HCT116 (cell line): ENCODE data around the gene G3BP1. TPM values are rescaled to one million over a fixed set of nuclear protein-coding genes. Genes with fewer than 3 reads are reported as not detected.

Source experiments
- ATAC-seq: fragments of 200-7000 bp; cut with Tn5 transposase; 2 replicates; pipeline ENCODE4 v1.9.1; 2020; ENCODE audit warnings: mild to moderate bottlenecking, moderate library complexity
- BruUV-seq: library from RNA; stranded (reverse); fragments of 400-500 nt; replicated peaks from 2 replicates; lab custom pipeline; 2021; lab: Mats Ljungman, UMichigan
- CTCF ChIA-PET: fragments of 300-600 bp; sonication (Branson Sonifier 250); formaldehyde crosslinking; loops from one replicate; lab custom pipeline; 2021; ENCODE audit warnings: antibody characterized with exemption; lab: Charles Lee
- POLR2A ChIA-PET: fragments of 300-600, 350-600 bp; sonication (Branson Sonifier 250); formaldehyde crosslinking; loops from one replicate; lab custom pipeline; 2021; ENCODE audit warnings: antibody characterized with exemption; lab: Charles Lee
- RAD21 ChIA-PET, 2 experiments: fragments of 300-600 bp; sonication (Branson Sonifier 250); formaldehyde crosslinking; loops; one replicate each; lab custom pipeline; 2023; ENCODE audit warnings: low total read pairs in 2 of 2; ENCODE audit not compliant: uncharacterized antibody in 2 of 2, unreplicated experiment in 2 of 2, low non-redundant PET in 1 of 2; lab: Charles Lee
- DNase-seq: peaks from one replicate; pipeline ENCODE4 v3.0.0-alpha.2; 2010; ENCODE audit warnings: low read depth, low spot score
- H2AFZ ChIP-seq: fragments of 200-600 bp; shearing (Covaris generic), sonication (generic); 2 replicates; pipeline ENCODE4 v1.6.1; 2017; ENCODE audit warnings: low read depth, mixed run types, mixed read lengths, antibody characterized with exemption, low read length; ENCODE audit not compliant: poor library complexity, severe bottlenecking
- H3K27ac ChIP-seq: 2 replicates; pipeline ENCODE4 v1.5.1; 2012; ENCODE audit warnings: low read depth, low read length
- H3K27me3 ChIP-seq: fragments of 200-600 bp; sonication (generic); 2 replicates; pipeline ENCODE4 v1.6.1; 2016; ENCODE audit warnings: mixed run types, low read length, mixed read lengths; ENCODE audit not compliant: insufficient read depth
- H3K36me3 ChIP-seq, 2 experiments: fragments of 200-500 bp in 1 of 2; fragments of 200-600 bp in 1 of 2; sonication (Bioruptor generic) in 1 of 2; sonication (generic) in 1 of 2; 2 replicates each; pipeline versions ENCODE4 v1.5.1 to v1.6.1; 2014 to 2016; ENCODE audit warnings: low read length in 2 of 2, inconsistent platforms in 1 of 2, mixed read lengths in 1 of 2, mixed run types in 1 of 2; ENCODE audit not compliant: insufficient read depth in 2 of 2, control insufficient read depth in 1 of 2
- H3K4me1 ChIP-seq, 2 experiments: fragments of 200-600 bp in 1 of 2; sonication (generic) in 1 of 2; 2 replicates each; pipeline versions ENCODE4 v1.5.1 to v1.6.1; 2012 to 2017; ENCODE audit warnings: low read length in 2 of 2, inconsistent platforms in 1 of 2, mild to moderate bottlenecking in 1 of 2, mixed read lengths in 1 of 2, mixed run types in 1 of 2, moderate library complexity in 1 of 2; ENCODE audit not compliant: insufficient read depth in 2 of 2, control insufficient read depth in 1 of 2
- H3K4me2 ChIP-seq: fragments of 200-600 bp; sonication (generic); 2 replicates; pipeline ENCODE4 v1.6.1; 2017; ENCODE audit warnings: mixed run types, low read length, mixed read lengths
- H3K4me3 ChIP-seq, 2 experiments: fragments of 200-600 bp in 1 of 2; sonication (generic) in 1 of 2; replicated peaks in 1 of 2; 2 replicates each; pipeline ENCODE4 v1.5.1; 2011 to 2016; ENCODE audit warnings: low read length in 2 of 2, control low read depth in 1 of 2, low read depth in 1 of 2, mild to moderate bottlenecking in 1 of 2, mixed read lengths in 1 of 2, mixed run types in 1 of 2
- H3K79me2 ChIP-seq: fragments of 200-600 bp; sonication (generic); 2 replicates; pipeline ENCODE4 v1.6.1; 2017; ENCODE audit warnings: mild to moderate bottlenecking, mixed run types, low read length, moderate library complexity, mixed read lengths; ENCODE audit not compliant: insufficient read depth
- H3K9ac ChIP-seq: fragments of 200-600 bp; sonication (generic); 2 replicates; pipeline ENCODE4 v1.6.1; 2016; ENCODE audit warnings: low read length, mixed read lengths
- H3K9me2 ChIP-seq: fragments of 200-600 bp; sonication (generic), shearing (Covaris generic); 2 replicates; pipeline ENCODE4 v1.6.1; 2017; ENCODE audit warnings: mixed run types, mild to moderate bottlenecking, moderate library complexity; ENCODE audit not compliant: insufficient read depth
- H3K9me3 ChIP-seq, 2 experiments: fragments of 200-500 bp in 1 of 2; fragments of 200-600 bp in 1 of 2; sonication (Bioruptor generic) in 1 of 2; sonication (generic) in 1 of 2; 2 replicates each; pipeline ENCODE4 v1.6.1; 2014 to 2017; ENCODE audit warnings: low read length in 2 of 2, mixed read lengths in 2 of 2, inconsistent platforms in 1 of 2, low read depth in 1 of 2, mild to moderate bottlenecking in 1 of 2, mixed run types in 1 of 2, moderate library complexity in 1 of 2; ENCODE audit not compliant: control insufficient read depth in 1 of 2, insufficient read depth in 1 of 2
- H4K20me1 ChIP-seq: fragments of 200-600 bp; sonication (generic), shearing (Covaris generic); 2 replicates; pipeline ENCODE4 v1.6.1; 2017; ENCODE audit warnings: mixed run types, mild to moderate bottlenecking, moderate library complexity; ENCODE audit not compliant: insufficient read depth
- CEBPB ChIP-seq: IDR thresholded peaks from 2 replicates; pipeline ENCODE4 v1.6.1; 2012; ENCODE audit warnings: low read depth
- EGR1 ChIP-seq: IDR thresholded peaks from 2 replicates; pipeline ENCODE4 v1.6.1; 2012; ENCODE audit warnings: low read depth
- ELF1 ChIP-seq: IDR thresholded peaks from 2 replicates; pipeline ENCODE4 v1.6.1; 2012; ENCODE audit warnings: low read depth, borderline replicate concordance
- EZH2 ChIP-seq: fragments of 200-600 bp; sonication (generic); IDR thresholded peaks from 2 replicates; pipeline ENCODE4 v1.6.1; 2017; ENCODE audit warnings: antibody characterized with exemption, mixed run types
- JUND ChIP-seq: IDR thresholded peaks from 2 replicates; pipeline ENCODE4 v1.6.1; 2012
- POLR2AphosphoS5 ChIP-seq: IDR thresholded peaks from 2 replicates; pipeline ENCODE4 v1.6.1; 2011; ENCODE audit warnings: mild to moderate bottlenecking, low read depth, low read length, moderate library complexity
- RAD21 ChIP-seq: IDR thresholded peaks from 2 replicates; pipeline ENCODE4 v1.6.1; 2012; ENCODE audit warnings: low read depth, mild to moderate bottlenecking
- SIN3A ChIP-seq: IDR thresholded peaks from 2 replicates; pipeline ENCODE4 v1.6.1; 2012; ENCODE audit warnings: low read depth
- SP1 ChIP-seq: IDR thresholded peaks from 2 replicates; pipeline ENCODE4 v1.6.1; 2012; ENCODE audit warnings: low read depth
- SRF ChIP-seq: IDR thresholded peaks from 2 replicates; pipeline ENCODE4 v1.6.1; 2012; ENCODE audit warnings: low read depth
- TCF7L2 ChIP-seq: IDR thresholded peaks from 2 replicates; pipeline ENCODE4 v1.7.0; 2011; ENCODE audit warnings: borderline replicate concordance, inconsistent platforms; ENCODE audit not compliant: insufficient read depth, insufficient read length; ENCODE audit errors: extremely low read depth
- YY1 ChIP-seq: IDR thresholded peaks from 2 replicates; pipeline ENCODE4 v1.6.1; 2011; ENCODE audit warnings: low read length, low read depth, moderate library complexity, mild to moderate bottlenecking; ENCODE audit not compliant: insufficient replicate concordance; ENCODE audit errors: extremely low read depth
- ZFX ChIP-seq: fragments of 450-650 bp; IDR thresholded peaks from 2 replicates; pipeline ENCODE4 v1.6.1; 2017
- intact Hi-C: fragments of 100-400 bp; cut with micrococcal nuclease; formaldehyde crosslinking; loops from 2 replicates; pipeline ENCODE4 v1.10.0; 2022
- total RNA-seq: library from RNA; stranded (reverse); gene quantifications from one replicate; pipeline ENCODE4 v1.2.1, GENCODE V29; 2021; ENCODE audit not compliant: unreplicated experiment
- TF ChIP-seq, protein P1 (sequence below): IDR thresholded peaks from 2 replicates; pipeline ENCODE4 v1.6.1; 2012
- TF ChIP-seq, protein P2 (sequence below): IDR thresholded peaks from 2 replicates; pipeline ENCODE4 v1.6.1; 2012; ENCODE audit warnings: low read depth
- TF ChIP-seq, protein P3 (sequence below): IDR thresholded peaks from 2 replicates; pipeline ENCODE4 v1.6.1; 2011; ENCODE audit warnings: mild to moderate bottlenecking, low read length, moderate library complexity; ENCODE audit not compliant: insufficient replicate concordance; ENCODE audit errors: extremely low read depth
- TF ChIP-seq, protein P4 (sequence below): IDR thresholded peaks from 2 replicates; pipeline ENCODE4 v1.6.1; 2012

The G3BP1 gene
- total RNA-seq, 1 experiment from 2014 or later = 296 TPM

DNA sequence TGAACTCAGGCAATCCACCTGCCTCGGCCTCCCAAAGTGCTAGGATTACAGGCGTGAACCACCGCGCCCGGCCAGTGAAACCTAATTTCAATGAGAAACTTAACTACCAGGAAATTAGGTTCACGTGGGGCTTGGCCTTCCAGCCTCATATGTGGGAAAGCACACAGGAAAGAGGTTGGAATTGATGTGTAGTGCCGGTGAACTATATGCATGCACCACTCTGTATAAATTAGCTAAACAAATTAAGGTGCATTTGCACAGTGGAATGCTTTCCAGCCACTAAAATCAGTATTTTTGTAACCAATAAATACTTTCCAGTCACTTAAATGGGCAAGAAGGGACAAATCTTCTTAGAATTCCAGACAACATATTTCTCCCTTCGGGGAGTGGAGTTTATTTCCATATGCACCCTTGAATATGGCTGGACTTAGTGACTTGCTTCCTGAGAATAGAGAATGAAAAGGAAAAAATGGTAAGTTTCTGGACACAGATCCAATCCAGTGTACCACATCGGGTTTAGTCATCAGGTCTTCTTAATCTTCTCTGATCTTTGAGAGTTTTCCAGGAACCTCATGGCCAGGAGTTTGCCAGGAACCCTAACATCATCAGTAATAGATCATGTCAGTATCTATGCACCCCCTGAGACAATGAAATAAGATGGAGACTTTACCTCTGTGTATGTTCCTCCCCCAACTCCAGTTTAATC lies 38.2 kb upstream of the G3BP1 start:
- TF ChIP-seq, protein P1, sequence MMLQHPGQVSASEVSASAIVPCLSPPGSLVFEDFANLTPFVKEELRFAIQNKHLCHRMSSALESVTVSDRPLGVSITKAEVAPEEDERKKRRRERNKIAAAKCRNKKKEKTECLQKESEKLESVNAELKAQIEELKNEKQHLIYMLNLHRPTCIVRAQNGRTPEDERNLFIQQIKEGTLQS = no peak
- TF ChIP-seq EGR1 = no peak
- TF ChIP-seq SRF = no peak
- no peak for TF ChIP-seq SIN3A
- no peak for TF ChIP-seq JUND
- TF ChIP-seq TCF7L2 = no peak
- TF ChIP-seq, protein P2, sequence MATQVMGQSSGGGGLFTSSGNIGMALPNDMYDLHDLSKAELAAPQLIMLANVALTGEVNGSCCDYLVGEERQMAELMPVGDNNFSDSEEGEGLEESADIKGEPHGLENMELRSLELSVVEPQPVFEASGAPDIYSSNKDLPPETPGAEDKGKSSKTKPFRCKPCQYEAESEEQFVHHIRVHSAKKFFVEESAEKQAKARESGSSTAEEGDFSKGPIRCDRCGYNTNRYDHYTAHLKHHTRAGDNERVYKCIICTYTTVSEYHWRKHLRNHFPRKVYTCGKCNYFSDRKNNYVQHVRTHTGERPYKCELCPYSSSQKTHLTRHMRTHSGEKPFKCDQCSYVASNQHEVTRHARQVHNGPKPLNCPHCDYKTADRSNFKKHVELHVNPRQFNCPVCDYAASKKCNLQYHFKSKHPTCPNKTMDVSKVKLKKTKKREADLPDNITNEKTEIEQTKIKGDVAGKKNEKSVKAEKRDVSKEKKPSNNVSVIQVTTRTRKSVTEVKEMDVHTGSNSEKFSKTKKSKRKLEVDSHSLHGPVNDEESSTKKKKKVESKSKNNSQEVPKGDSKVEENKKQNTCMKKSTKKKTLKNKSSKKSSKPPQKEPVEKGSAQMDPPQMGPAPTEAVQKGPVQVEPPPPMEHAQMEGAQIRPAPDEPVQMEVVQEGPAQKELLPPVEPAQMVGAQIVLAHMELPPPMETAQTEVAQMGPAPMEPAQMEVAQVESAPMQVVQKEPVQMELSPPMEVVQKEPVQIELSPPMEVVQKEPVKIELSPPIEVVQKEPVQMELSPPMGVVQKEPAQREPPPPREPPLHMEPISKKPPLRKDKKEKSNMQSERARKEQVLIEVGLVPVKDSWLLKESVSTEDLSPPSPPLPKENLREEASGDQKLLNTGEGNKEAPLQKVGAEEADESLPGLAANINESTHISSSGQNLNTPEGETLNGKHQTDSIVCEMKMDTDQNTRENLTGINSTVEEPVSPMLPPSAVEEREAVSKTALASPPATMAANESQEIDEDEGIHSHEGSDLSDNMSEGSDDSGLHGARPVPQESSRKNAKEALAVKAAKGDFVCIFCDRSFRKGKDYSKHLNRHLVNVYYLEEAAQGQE = no peak
- no peak for TF ChIP-seq CEBPB
- TF ChIP-seq SP1 = no peak
- TF ChIP-seq YY1 = no peak
- TF ChIP-seq ZFX = no peak
- TF ChIP-seq RAD21 = no peak
- TF ChIP-seq, protein P3, sequence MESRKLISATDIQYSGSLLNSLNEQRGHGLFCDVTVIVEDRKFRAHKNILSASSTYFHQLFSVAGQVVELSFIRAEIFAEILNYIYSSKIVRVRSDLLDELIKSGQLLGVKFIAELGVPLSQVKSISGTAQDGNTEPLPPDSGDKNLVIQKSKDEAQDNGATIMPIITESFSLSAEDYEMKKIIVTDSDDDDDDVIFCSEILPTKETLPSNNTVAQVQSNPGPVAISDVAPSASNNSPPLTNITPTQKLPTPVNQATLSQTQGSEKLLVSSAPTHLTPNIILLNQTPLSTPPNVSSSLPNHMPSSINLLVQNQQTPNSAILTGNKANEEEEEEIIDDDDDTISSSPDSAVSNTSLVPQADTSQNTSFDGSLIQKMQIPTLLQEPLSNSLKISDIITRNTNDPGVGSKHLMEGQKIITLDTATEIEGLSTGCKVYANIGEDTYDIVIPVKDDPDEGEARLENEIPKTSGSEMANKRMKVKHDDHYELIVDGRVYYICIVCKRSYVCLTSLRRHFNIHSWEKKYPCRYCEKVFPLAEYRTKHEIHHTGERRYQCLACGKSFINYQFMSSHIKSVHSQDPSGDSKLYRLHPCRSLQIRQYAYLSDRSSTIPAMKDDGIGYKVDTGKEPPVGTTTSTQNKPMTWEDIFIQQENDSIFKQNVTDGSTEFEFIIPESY = no peak
- TF ChIP-seq EZH2 = no peak
- no peak for TF ChIP-seq POLR2AphosphoS5
- no peak for TF ChIP-seq ELF1
- TF ChIP-seq, protein P4, sequence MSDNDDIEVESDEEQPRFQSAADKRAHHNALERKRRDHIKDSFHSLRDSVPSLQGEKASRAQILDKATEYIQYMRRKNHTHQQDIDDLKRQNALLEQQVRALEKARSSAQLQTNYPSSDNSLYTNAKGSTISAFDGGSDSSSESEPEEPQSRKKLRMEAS = no peak
- no peak overlapping the region for H3K9ac ChIP-seq
- BruUV-seq = no TSS peak
- H3K4me1 ChIP-seq = no peaks in the 10 kb centered on the region
- no peaks in the 10 kb centered on the region for H4K20me1 ChIP-seq
- ChIA-PET POLR2A (no interaction called here), RAD21 (no interaction called here), CTCF (no interaction called here)
- no peaks in the 10 kb centered on the region for H3K9me2 ChIP-seq
- H3K27me3 ChIP-seq = no peaks in the 10 kb centered on the region
- no peak for ATAC-seq
- H3K4me2 ChIP-seq = no peak overlapping the region
- H3K9me3 ChIP-seq = no peaks in the 10 kb centered on the region
- no peak overlapping the region for H2AFZ ChIP-seq
- DNase-seq = no peak
- H3K27ac ChIP-seq = no peak overlapping the region
- H3K79me2 ChIP-seq = no peaks in the 10 kb centered on the region
- no peaks in the 10 kb centered on the region for H3K36me3 ChIP-seq
- intact Hi-C loops = no loop called here
- H3K4me3 ChIP-seq = no peak overlapping the region
